ENCODE data around the gene SHBG.

SHBG gene, protein sequence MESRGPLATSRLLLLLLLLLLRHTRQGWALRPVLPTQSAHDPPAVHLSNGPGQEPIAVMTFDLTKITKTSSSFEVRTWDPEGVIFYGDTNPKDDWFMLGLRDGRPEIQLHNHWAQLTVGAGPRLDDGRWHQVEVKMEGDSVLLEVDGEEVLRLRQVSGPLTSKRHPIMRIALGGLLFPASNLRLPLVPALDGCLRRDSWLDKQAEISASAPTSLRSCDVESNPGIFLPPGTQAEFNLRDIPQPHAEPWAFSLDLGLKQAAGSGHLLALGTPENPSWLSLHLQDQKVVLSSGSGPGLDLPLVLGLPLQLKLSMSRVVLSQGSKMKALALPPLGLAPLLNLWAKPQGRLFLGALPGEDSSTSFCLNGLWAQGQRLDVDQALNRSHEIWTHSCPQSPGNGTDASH

GRCh38 chr17:7629939-7630571 lies at the start of gene SHBG:
TSS of gene SHBG (plus strand) at chr17:7630135. CDS start at chr17:7630173, 38 bp downstream.
- H3K4me3 Mint-ChIP-seq = no peak within 1 kb of the TSS

GRCh38 chr17:7580604-7581575 lies 49.0 kb upstream of the SHBG start:
- peak overlapping the region; percentile 97 for H3K27ac Mint-ChIP-seq
- no peaks in the 10 kb centered on the region for H3K9me3 Mint-ChIP-seq
- no peak for ATAC-seq
- H3K4me3 Mint-ChIP-seq = peak overlapping the region; percentile 93
- H3K4me1 Mint-ChIP-seq = peaks cover 84% of the 10 kb centered on the region
- peaks cover 85% of the 10 kb centered on the region for H3K36me3 Mint-ChIP-seq
- peak in 1 of 2 donors; percentile 51 for DNase-seq (ENCODE audit: low spot score in 2 of 2)

More at GRCh38 chr17:7629939-7630571, at the start of gene SHBG:
- H3K36me3 Mint-ChIP-seq = peaks cover 18% of the 10 kb centered on the region
- peaks cover 12% of the 10 kb centered on the region for H3K4me1 Mint-ChIP-seq
- no peak for DNase-seq (ENCODE audit: low spot score in 2 of 2)
- H3K27ac Mint-ChIP-seq = peak within 1 kb of the TSS; percentile 2
- no peaks in the 10 kb centered on the region for H3K9me3 Mint-ChIP-seq
- ATAC-seq = no peak

DNA sequence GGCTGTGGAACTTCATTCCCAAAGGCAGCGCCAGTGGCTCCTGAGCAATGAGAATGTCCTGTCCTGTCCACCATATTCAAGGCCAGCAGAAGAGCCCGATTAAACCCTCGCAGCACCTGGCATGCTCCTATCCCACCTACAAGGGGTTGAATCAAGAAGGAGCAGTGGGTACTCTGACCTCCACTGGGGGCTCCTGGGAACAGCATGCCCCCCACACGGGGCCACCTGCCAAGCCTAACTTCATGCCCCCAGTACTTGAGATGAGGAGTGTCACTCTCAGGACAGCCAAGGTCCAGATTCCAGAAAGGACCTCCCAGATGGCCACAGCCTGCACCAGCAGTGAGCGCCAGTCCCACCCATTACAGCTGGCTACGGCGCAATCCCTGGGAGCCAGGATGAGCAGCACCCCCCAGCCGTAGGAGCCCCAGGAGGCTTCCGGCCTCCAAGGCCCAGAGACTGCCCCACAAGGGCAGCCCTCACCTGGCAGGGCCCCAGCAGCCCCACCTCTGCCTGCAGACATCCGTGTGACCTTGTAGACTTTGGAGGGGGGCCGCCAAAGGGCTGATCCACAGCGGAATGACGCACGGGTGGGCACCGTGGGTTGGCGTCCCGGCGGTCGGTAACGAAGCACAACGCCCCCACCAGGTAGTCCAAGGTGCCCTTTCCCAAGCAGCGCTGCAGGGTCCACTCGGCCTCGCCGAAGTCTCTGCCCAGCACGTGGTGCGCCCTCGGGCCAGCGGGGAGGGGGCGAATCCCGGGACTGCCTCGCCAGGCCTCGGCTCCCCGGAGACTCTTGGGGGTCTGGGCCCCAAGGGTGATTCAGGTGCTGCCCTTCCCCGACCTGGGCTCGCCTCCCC lies 47.3 kb upstream of the SHBG start:
- no peak for ATAC-seq
- peak overlapping the region; percentile 93 for H3K4me3 Mint-ChIP-seq
- peak overlapping the region; percentile 97 for H3K27ac Mint-ChIP-seq
- peaks cover 75% of the 10 kb centered on the region for H3K4me1 Mint-ChIP-seq
- H3K36me3 Mint-ChIP-seq = peaks cover 79% of the 10 kb centered on the region
- peak in 1 of 2 donors; percentile 53 for DNase-seq (ENCODE audit: low spot score in 2 of 2)
- no peaks in the 10 kb centered on the region for H3K9me3 Mint-ChIP-seq

DNA sequence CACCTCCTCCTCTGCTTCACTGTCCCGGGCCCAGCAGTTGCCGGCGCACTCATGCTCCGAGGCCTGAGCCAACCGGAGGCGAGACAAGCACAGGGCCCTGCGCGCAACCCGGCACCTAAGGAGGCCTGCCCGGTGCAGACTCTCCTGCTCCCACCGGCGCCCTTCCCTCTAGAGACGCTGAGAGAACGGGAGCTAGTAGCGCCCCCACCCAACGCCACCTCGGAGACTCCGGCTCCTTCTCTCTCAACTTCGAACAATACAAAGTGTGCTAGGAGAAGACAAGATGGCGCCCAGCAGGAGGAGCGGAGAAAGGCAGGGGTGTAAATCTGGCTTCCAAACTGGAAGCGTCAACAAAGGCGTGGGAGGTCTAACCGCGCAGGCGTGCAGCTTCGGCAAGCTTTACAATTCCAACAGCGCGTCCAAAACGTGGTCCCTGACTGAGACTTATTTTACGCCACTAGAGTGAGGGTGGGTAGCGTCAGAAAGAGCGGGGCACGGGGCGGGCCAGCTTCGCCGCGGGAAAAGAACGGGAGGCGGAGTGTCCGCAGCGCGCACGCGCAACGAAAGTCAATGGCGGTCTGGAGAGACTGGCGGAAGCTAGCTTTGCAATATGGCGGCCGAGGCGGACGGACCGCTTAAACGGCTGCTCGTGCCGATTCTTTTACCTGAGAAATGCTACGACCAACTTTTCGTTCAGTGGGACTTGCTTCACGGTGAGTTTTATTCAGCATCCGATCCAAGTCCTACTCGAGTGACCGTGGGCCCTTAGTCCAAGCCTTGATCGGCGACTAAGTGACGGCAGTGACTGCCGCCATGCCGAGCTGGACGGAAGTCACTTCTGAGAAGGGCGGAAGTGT lies 46.5 kb upstream of the SHBG start, which contains the start of gene MPDU1:
Gene MPDU1 (plus strand): TSS at position 600 of the 857 bp plus-strand sequence. CDS start 11 bp downstream, at position 611.
- Mint-ChIP-seq H3K36me3 (peaks cover 79% of the 10 kb centered on the region), H3K9me3 (no peaks in the 10 kb centered on the region), H3K27ac (peak within 1 kb of the TSS; percentile 97), H3K4me3 (peak within 1 kb of the TSS; percentile 93), H3K4me1 (peaks cover 66% of the 10 kb centered on the region)
- ATAC-seq (peak; percentile 84), DNase-seq (ENCODE audit: low spot score in 2 of 2) (peak; percentile 87 to 97)

DNA sequence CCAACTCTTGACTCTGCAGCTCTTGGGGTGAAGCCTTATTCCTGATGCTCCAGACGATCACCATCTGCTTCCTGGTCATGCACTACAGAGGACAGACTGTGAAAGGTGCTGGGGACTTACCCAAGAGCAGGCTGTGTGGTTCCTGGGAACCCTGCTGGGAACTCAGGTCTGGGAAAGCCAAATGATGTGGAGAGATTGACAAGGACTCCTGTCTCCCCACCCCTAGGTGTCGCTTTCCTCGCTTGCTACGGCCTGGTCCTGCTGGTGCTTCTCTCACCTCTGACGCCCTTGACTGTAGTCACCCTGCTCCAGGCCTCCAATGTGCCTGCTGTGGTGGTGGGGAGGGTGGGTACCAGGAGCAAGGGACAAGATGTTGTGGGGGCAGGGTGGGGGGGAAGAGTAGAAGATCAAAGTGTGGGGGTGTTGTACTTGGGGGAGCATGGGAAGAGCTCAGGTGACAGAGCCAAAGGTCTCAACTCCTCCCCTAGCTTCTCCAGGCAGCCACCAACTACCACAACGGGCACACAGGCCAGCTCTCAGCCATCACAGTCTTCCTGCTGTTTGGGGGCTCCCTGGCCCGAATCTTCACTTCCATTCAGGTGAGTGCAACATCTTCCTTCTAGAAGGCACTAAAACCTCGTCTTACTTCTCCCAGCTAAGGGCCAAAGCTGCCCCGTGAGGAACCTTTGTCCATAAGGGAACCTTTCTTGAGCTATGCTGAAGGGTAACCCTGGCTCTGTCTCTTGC lies 43.1 kb upstream of the SHBG start:
- Mint-ChIP-seq H3K27ac (peak overlapping the region; percentile 49), H3K4me3 (no peak overlapping the region), H3K36me3 (peaks cover 69% of the 10 kb centered on the region), H3K9me3 (no peaks in the 10 kb centered on the region), H3K4me1 (peaks cover 35% of the 10 kb centered on the region)
- ATAC-seq = no peak
- DNase-seq (ENCODE audit: low spot score in 2 of 2) = no peak

- peaks cover 29% of the 10 kb centered on the region for H3K4me1 Mint-ChIP-seq
- DNase-seq (ENCODE audit: low spot score in 2 of 2) (no peak), ATAC-seq (no peak)
- peaks cover 70% of the 10 kb centered on the region for H3K36me3 Mint-ChIP-seq
- H3K4me3 Mint-ChIP-seq = no peak overlapping the region
- H3K27ac Mint-ChIP-seq = peak overlapping the region; percentile 49
- no peaks in the 10 kb centered on the region for H3K9me3 Mint-ChIP-seq
These were observed 42.3 kb upstream of the SHBG start for GRCh38 chr17:7587420-7588151.

GRCh38 chr17:7588553-7589203 lies 41.3 kb upstream of the SHBG start:
- ATAC-seq (no peak), DNase-seq (ENCODE audit: low spot score in 2 of 2) (peak in 1 of 2 donors; percentile 51)
- H3K27ac Mint-ChIP-seq = peak overlapping the region; percentile 49
- peaks cover 22% of the 10 kb centered on the region for H3K4me1 Mint-ChIP-seq
- H3K4me3 Mint-ChIP-seq = no peak overlapping the region
- H3K36me3 Mint-ChIP-seq = peaks cover 73% of the 10 kb centered on the region
- H3K9me3 Mint-ChIP-seq = no peaks in the 10 kb centered on the region

DNA sequence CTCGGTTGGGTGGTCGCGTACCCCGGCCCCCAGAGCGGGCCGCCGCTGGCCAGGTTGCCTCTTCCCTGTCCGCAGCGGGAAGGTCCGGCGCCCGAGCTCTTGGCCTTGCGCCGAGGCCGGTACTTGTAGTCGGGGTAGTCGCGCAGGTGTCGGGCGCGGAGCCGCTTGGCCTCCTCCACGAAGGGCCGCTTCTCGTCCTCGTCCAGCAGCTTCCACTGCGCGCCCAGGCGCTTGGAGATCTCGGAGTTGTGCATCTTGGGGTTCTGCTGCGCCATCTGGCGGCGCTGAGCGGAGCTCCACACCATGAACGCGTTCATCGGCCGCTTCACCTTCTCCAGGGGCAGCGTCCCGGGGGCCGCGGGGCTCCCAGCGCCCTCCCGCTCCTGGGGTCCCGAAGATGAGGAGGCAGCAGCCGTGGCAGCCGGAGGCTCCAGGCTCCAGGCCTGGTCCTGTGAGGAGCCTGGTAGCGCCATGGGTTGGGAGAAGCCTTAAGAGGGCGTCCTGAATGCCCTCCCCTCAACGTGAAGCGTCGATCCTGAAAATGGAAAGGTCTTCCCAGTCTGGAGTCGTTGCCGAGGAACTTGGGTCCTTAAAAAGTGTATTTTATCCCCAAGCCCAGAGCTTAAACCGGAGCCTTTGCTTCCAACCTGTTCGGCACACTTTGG lies 40.6 kb upstream of the SHBG start:
- H3K4me3 Mint-ChIP-seq = no peak overlapping the region
- DNase-seq (ENCODE audit: low spot score in 2 of 2) = peak; percentile 47 to 81
- no peaks in the 10 kb centered on the region for H3K9me3 Mint-ChIP-seq
- ATAC-seq = peak; percentile 80
- H3K36me3 Mint-ChIP-seq = peaks cover 73% of the 10 kb centered on the region
- H3K27ac Mint-ChIP-seq = no peak overlapping the region
- H3K4me1 Mint-ChIP-seq = peaks cover 20% of the 10 kb centered on the region

GRCh38 chr17:7589891-7590691 lies 39.8 kb upstream of the SHBG start, which contains the start of gene SOX15:
TSS of gene SOX15 (minus strand) at chr17:7590094. CDS start at chr17:7589676, 418 bp downstream.
- H3K27ac Mint-ChIP-seq = peak within 1 kb of the TSS; percentile 82
- H3K4me3 Mint-ChIP-seq = no peak within 1 kb of the TSS
- H3K36me3 Mint-ChIP-seq = peaks cover 73% of the 10 kb centered on the region

GRCh38 chr17:7590743-7591142 lies 39.2 kb upstream of the SHBG start:
- DNase-seq (ENCODE audit: low spot score in 2 of 2) = no peak
- peaks cover 8% of the 10 kb centered on the region for H3K4me1 Mint-ChIP-seq
- H3K4me3 Mint-ChIP-seq = no peak overlapping the region
- peaks cover 77% of the 10 kb centered on the region for H3K36me3 Mint-ChIP-seq
- H3K27ac Mint-ChIP-seq = peak overlapping the region; percentile 82
- H3K9me3 Mint-ChIP-seq = no peaks in the 10 kb centered on the region
- peak; percentile 20 for ATAC-seq

More at GRCh38 chr17:7589891-7590691, 39.8 kb upstream of the SHBG start, which contains the start of gene SOX15:
- no peak for ATAC-seq
- Mint-ChIP-seq H3K9me3 (no peaks in the 10 kb centered on the region), H3K4me1 (peaks cover 13% of the 10 kb centered on the region)
- peak in 1 of 2 donors; percentile 51 for DNase-seq (ENCODE audit: low spot score in 2 of 2)

GRCh38 chr17:7591596-7591995 lies 38.3 kb upstream of the SHBG start:
- DNase-seq (ENCODE audit: low spot score in 2 of 2) (no peak), ATAC-seq (no peak)
- peak overlapping the region; percentile 82 for H3K27ac Mint-ChIP-seq
- peaks cover 85% of the 10 kb centered on the region for H3K36me3 Mint-ChIP-seq
- H3K9me3 Mint-ChIP-seq = no peaks in the 10 kb centered on the region
- no peak overlapping the region for H3K4me3 Mint-ChIP-seq
- H3K4me1 Mint-ChIP-seq = peaks cover 6% of the 10 kb centered on the region

Data from stimulated activated effector memory CD8-positive, alpha-beta T cell treated with anti-CD3 and anti-CD28 coated beads, Interleukin-12 subunit alpha, Interleukin-12 subunit beta, amount 100 ng/mL, for 72 hours (primary cell).